Activated CD4-positive, alpha-beta T cell treated with anti-CD3 and anti-CD28 coated beads for 48 hours (primary cell): Measurements from ENCODE around the gene STK40.
A peak's percentile ranks its signal among the peaks of the same experiment; 100 is the strongest.

Experiments
- DNase-seq: peaks from one replicate; pipeline ENCODE4 v3.0.0-alpha.2; 2020

The STK40 gene

GRCh38 chr1:36397378-36398230 lies 11.9 kb upstream of the STK40 start, which contains the start of gene LSM10:
Gene LSM10 (minus strand): TSS chr1:36397908. CDS start chr1:36394129, 3,779 bp downstream.
- DNase-seq, result peak; percentile 95

- peak; percentile 56 for DNase-seq
These were observed 11.3 kb upstream of the STK40 start for GRCh38 chr1:36397083-36397377.

GRCh38 chr1:36396359-36396758 lies 10.6 kb upstream of the STK40 start:
- DNase-seq, result peak; percentile 40

GRCh38 chr1:36393686-36394085 lies 8.0 kb upstream of the STK40 start:
- DNase-seq, result no peak

- no peak for DNase-seq
These were observed 7.1 kb upstream of the STK40 start for GRCh38 chr1:36392836-36393235.

- DNase-seq, result no peak
These were observed 5.5 kb upstream of the STK40 start for GRCh38 chr1:36391271-36391670.

GRCh38 chr1:36390411-36390810 lies 4.7 kb upstream of the STK40 start:
- DNase-seq, result no peak

- DNase-seq, result no peak
These were observed 4.3 kb upstream of the STK40 start for GRCh38 chr1:36389999-36390398.

GRCh38 chr1:36389261-36389660 lies 3.5 kb upstream of the STK40 start:
- no peak for DNase-seq

GRCh38 chr1:36387141-36387949 lies 1.6 kb upstream of the STK40 start:
- DNase-seq, result no peak

- peak; percentile 94 for DNase-seq
These were observed 779 bp upstream of the STK40 start for GRCh38 chr1:36386265-36387140.

- DNase-seq, result peak; percentile 31
These were observed 948 bp downstream of the STK40 start for GRCh38 chr1:36384542-36385409.

- no peak for DNase-seq
These were observed 2.5 kb downstream of the STK40 start for GRCh38 chr1:36383240-36383639.

- no peak for DNase-seq
These were observed 3.1 kb downstream of the STK40 start for GRCh38 chr1:36382669-36383068.

- no peak for DNase-seq
These were observed 3.5 kb downstream of the STK40 start for GRCh38 chr1:36382231-36382630.

- DNase-seq, result no peak
These were observed 4.3 kb downstream of the STK40 start for GRCh38 chr1:36381405-36381804.

GRCh38 chr1:36380782-36381181 lies 4.9 kb downstream of the STK40 start:
- DNase-seq, result no peak

GRCh38 chr1:36380143-36380619 lies 5.5 kb downstream of the STK40 start:
- DNase-seq, result no peak

- no peak for DNase-seq
These were observed 7.8 kb downstream of the STK40 start for GRCh38 chr1:36377791-36378492.

- no peak for DNase-seq
These were observed 13.1 kb downstream of the STK40 start for GRCh38 chr1:36372617-36373016.
